Measurements from ENCODE around the gene ST6GALNAC6.

- TF ChIP-seq CTCF (IDR thresholded peaks at IDR 0.05), result peak in 1 of 6 experiments; percentile 13
- peak in 1 of 4 donors; percentile 38 for TF ChIP-seq POLR2A (IDR thresholded peaks at IDR 0.05)
Observed at GRCh38 chr9:127899128-127899943, at the start of gene ST6GALNAC6.
